HG03432 (cell line): ENCODE results near the gene ADAM19.

Source experiments
- ATAC-seq: cut with Tn5 transposase; IDR thresholded peaks from one replicate; pipeline ENCODE4 v1.9.1; 2021; ENCODE audit warnings: mild to moderate bottlenecking, moderate library complexity; ENCODE audit not compliant: unreplicated experiment

Gene ADAM19

GRCh38 chr5:157518963-157519362, 56.6 kb downstream of the ADAM19 start:
- ATAC-seq: peak; percentile 76

GRCh38 chr5:157516626-157517325, 58.8 kb downstream of the ADAM19 start:
- ATAC-seq: no peak

DNA sequence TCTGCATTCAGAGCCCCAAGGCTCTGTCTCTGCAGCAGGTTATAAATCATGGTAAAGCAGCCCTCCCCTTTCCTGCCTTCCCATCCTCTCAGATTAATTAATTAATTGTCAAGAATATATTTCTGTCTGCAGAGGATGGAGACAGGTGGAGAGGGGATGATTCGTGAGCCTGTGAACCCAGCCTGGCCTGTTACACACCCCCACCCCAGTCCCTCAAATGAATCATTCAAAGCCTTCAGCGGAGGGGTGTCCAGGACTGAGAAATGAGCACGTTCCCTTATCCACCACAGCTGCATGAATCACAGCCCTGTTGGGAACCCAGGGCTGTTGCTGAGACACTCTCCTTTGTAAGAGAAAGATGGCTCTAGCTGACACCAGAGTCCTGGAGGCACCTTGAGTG, 59.6 kb downstream of the ADAM19 start:
- no peak for ATAC-seq

GRCh38 chr5:157514974-157515373, 60.6 kb downstream of the ADAM19 start:
- no peak for ATAC-seq

DNA sequence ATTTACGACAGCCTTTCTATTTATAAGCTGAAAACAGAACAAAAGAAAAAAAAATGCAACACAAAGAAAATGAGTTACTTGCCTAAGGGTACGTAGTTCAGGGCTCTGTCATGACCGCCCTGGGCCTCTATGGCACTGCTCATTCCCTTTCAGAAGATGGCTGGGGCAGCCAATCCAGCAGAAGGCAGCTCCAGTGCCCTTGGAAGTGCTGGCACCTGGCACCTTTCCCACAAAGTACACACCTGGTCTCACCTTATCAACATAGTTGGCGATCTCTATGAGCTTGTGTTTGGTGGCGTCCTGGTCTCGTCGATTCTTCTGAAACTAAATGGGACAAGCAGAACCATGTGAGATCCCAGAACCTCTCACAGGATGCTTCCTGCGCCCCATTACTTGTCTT, 62.4 kb downstream of the ADAM19 start:
- no peak for ATAC-seq

- no peak for ATAC-seq
Observed at GRCh38 chr5:157511651-157512644, 63.6 kb downstream of the ADAM19 start.

GRCh38 chr5:157510682-157511081, 64.9 kb downstream of the ADAM19 start:
- no peak for ATAC-seq

GRCh38 chr5:157509587-157509986, 66.0 kb downstream of the ADAM19 start:
- ATAC-seq: no peak

DNA sequence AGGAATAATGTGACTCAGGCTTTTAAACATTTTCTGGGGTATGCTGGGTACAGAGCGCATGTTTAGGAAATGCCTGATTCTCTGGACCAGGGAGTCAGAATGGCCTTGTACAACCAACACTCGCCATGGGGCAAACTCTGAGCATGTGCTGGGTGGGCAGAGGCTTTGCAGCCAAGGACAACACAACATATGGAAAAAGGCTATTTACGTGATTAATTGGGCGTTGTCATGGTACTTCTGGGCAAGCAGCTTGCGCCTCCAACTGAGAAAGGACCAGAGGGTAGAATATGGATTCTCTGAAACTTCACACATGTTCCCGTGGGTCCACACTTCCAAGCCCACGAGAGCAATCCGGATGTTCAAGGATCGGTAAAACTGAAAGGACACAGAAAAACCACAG, 66.5 kb downstream of the ADAM19 start:
- no peak for ATAC-seq

DNA sequence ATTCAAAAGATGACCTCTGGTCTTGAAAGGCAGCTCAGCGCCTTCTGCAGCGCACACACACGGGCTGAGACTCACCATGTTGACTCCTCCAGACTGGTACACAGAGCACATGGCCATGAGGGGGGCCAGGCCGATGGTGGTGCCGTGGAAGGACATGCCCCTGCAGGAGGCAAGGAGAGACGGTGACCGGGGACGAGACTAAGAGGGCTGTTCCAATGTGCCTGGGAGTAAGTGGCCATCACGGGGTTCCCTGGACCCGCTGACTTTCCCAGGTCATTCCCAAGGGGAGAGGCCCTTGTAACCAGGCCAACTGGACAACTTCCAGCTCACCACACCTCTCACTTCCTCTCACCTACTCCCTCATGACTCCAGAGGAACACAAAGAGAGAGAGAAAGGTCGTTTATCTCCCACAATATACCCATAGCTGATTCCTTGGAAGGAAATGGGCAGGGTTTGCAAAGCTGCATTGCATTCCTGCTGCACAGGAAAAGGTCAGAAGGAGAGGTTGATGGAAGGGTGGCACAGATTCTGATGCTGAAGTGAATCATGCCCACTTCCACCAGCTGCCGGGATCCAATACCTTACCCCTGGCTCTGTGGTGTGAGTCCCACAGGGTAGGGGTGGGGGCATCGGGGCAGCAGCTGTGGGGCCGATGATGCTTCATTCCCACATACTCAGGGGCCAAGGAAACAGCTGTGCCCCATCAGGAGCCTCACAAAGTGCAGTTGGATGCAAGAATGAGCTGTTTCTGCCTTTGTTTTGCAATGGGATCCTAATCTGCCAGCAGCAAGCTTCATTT, 68.4 kb downstream of the ADAM19 start:
- ATAC-seq: no peak

- ATAC-seq: no peak
Observed at GRCh38 chr5:157506066-157506590, 69.4 kb downstream of the ADAM19 start.

DNA sequence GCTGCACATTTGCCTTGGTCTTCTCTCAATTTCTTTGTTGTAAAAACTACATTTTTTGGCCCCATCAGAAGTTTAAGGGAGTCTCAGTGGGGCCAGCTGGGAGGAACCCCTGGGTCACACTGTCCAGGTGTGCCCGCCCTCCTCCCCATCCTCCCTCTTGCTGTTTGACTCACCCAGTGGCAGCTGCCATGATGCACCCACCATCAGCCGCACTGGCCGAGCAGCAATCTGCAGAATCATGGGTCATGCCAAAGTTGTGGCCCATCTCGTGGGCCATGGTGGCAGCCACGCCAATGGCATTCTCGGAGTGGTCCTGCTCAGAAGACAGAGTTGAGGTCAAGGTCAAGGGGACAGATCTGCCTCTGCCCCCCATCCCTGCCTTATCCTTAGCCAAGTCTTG, 70.1 kb downstream of the ADAM19 start:
- ATAC-seq: no peak

- no peak for ATAC-seq
Observed at GRCh38 chr5:157504053-157504452, 71.5 kb downstream of the ADAM19 start.

DNA sequence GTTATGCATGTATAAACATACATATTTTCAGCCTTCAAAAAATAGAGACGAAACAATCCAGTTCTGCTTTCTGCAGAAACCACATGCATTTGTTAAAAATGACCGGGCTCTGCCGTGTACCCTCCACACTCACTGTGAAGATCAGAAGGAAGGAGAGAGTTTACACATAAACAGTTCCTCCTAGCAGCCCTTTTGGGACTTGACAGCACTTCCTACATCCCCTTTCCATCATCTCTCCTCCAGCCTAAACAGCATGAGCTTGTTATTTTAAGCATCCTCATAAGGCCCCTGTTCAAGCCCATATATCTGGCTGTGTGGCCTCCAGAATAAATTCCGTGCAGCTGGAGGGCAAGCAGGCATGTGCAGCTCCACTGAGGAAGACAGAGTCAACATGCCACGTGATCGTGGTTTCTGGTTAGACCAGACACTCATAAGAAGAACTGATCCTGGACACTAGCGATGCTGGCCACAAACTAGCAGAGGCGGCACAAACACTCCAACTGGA, 73.4 kb downstream of the ADAM19 start:
- peak; percentile 86 for ATAC-seq

GRCh38 chr5:157497875-157498611, 77.5 kb downstream of the ADAM19 start:
- ATAC-seq: no peak

GRCh38 chr5:157496864-157497263, 78.7 kb downstream of the ADAM19 start:
- ATAC-seq: no peak

DNA sequence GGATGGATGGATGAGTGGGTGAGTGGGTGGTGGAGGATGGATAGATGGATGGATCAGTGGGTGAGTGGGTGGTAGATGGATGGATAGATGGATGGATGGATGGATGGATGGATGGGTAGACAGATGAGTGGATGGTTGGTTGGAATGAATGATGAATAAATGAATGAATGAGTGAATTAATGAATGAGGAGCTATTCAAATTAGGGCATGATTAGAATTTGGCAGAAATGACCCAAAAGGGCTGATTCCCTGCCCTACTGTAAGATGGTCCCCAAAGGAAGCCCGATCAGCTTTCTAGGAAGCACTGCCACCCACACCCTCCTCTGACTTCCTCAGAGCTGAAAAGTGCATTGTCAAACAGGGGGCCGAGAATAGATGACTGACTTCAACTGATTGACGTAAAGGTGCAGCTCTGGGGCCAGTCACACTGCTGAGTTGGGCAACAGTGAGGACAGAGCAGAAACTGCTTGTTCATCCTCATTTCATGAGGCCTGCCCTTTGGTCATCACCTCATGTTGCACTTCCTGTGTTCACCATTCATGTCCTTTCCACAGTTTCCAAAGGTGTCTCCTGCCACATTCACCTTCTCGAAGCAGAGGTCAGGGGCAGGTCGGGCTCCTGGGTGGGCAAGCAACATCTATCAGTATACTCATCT, 81.3 kb downstream of the ADAM19 start:
- ATAC-seq: no peak

DNA sequence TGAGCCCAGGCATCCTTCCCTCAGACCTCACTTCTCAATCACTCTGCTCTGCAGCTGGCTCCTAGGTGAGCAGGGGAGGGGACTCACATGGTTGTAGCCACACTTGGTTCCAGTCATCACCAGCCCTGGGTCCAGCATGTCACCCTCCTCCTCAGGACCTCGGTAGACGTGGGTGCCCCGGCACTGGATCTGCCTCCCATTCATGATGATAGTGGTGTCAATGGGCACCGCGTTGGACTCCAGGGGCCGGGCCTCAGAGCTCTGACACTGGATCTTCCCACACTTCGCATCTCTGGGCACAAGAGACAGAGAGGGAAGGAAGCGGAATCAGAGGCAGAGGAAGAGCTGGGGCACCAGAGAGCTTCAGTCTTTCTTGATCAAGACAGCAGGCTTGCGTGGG, 82.7 kb downstream of the ADAM19 start:
- ATAC-seq: no peak

GRCh38 chr5:157491471-157491995, 84.0 kb downstream of the ADAM19 start:
- no peak for ATAC-seq
